Pancreas (tissue), 10 donors: Measurements from ENCODE around the gene TIMM21. TPM values are rescaled to one million over a fixed set of nuclear protein-coding genes. Genes with fewer than 3 reads are reported as not detected.

Experiments
- ATAC-seq, 4 donors: fragments of 200-7000 bp; cut with Tn5 transposase; one replicate each; pipeline versions ENCODE4 v1.8.0 to v1.9.1; 2020; ENCODE audit warnings: mild to moderate bottlenecking in 4 of 4, moderate library complexity in 4 of 4
- DNase-seq, 6 donors: peaks; one replicate each; pipeline ENCODE4 v3.0.0-alpha.2; 2020
- FAIRE-seq: peaks from 2 replicates; lab custom pipeline; 2012; peaks lifted over from hg19 to GRCh38; lab: Jason Lieb, UNC
- H3K27ac ChIP-seq, 4 donors: fragments of 200-600 bp; sonication (generic); 1 replicate in 3 of 4; 2 replicates in 1 of 4; pipeline versions ENCODE4 v1.5.0 to v1.8.0; 2020
- H3K27me3 ChIP-seq, 4 donors: fragments of 200-600 bp; one replicate each; pipeline ENCODE4 v1.8.0; 2021
- H3K36me3 ChIP-seq, 3 donors: fragments of 200-600 bp; sonication (generic) in 1 of 3; one replicate each; pipeline versions ENCODE4 v1.5.0 to v1.8.0; 2020 to 2021
- H3K4me1 ChIP-seq, 3 donors: fragments of 200-600 bp; one replicate each; pipeline ENCODE4 v1.8.0; 2021
- H3K4me3 ChIP-seq, 4 donors: fragments of 200-600 bp; sonication (generic) in 2 of 4; one replicate each; pipeline versions ENCODE4 v1.5.0 to v1.8.0; 2020 to 2021
- H3K9me3 ChIP-seq, 4 donors: fragments of 200-600 bp; one replicate each; pipeline ENCODE4 v1.8.0; 2021
- CTCF ChIP-seq, 4 donors: fragments of 200-600 bp; sonication (generic) in 3 of 4; IDR thresholded peaks; one replicate each; pipeline versions ENCODE4 v1.5.0 to v1.8.0; 2021; ENCODE audit warnings: antibody characterized with exemption in 4 of 4
- WGBS, 2 donors: extraction: QIAGEN DNeasy Blood & Tissue Kit; methylation state at CpG; one replicate each; pipeline ENCODE4 v1.1.7; 2013; 5-methylcytosine and 5-hydroxymethylcytosine counted together
- intact Hi-C, 3 donors: fragments of 100-400 bp; cut with DNase I; formaldehyde crosslinking; loops; one replicate each; pipeline versions ENCODE4 v1.11.1 to v1.14.2; 2022
- polyA plus RNA-seq, 2 donors: library from polyadenylated mRNA; stranded (reverse); fragments of 200-250 nt; gene quantifications; one replicate each; pipeline ENCODE4 v1.2.3, GENCODE V29; 2013
- total RNA-seq, 6 donors: library from RNA; stranded (reverse); fragmentation: NEBNext Ultra II Directional in 4 of 6; extraction: Animal tissue kit (Norgen Biotek cat#: 25700) in 4 of 6; gene quantifications; one replicate each; pipeline versions ENCODE4 v1.2.1 to v1.2.4, GENCODE V29; 2021 to 2023
- donor health status: healthy with polysubstance abuse.
- donor health status: DM: no; HTN: no; CAD: no; lungs with moderate emphysema.
- donor health status: DM: no; HTN: no; CAD: no.
- donor health status: control.
- donor health status: control.
- donor health status: Bipolar disorder and iron deficiency.
- donor health status: DM: yes; HTN: yes; CAD: no.
- donor health status: DM: no; HTN: no; CAD: no.
- donor health status: DM: no; HTN: no; CAD: no.
- donor health status: DM: yes; HTN: yes; CAD: no.

Gene TIMM21
- total and polyA plus RNA-seq, 8 donors = 6.0 to 14.3 (median 10.0) TPM

GRCh38 chr18:74197705-74198341 lies 49.5 kb downstream of the TIMM21 start:
- Histone ChIP-seq H3K9me3 (no peaks in the 10 kb centered on the region), H3K27ac (peak overlapping the region in 1 of 4 donors; percentile 19), H3K4me3 (no peak overlapping the region), H3K36me3 (no peaks in the 10 kb centered on the region), H3K27me3 (no peaks in the 10 kb centered on the region), H3K4me1 (peaks cover 8 to 15% (median 10%) of the 10 kb centered on the region in 3 donors)
- DNase-seq (peak in 2 of 6 donors; percentile 44 to 80), ATAC-seq (peak; percentile 31 to 66 (median 48)), FAIRE-seq (no peak)
- intact Hi-C loops = loop anchor here in 2 of 3 donors (5.0 to 10.0 kb wide), 2 partner anchors 144 to 347 kb away; no protein-coding TSS in a partner anchor
- TF ChIP-seq CTCF (IDR thresholded peaks at IDR 0.05) = no peak
- WGBS, 2 donors = 63% methylated on average over 11 of the region's 11 CpGs

GRCh38 chr18:74198453-74198852 lies 50.1 kb downstream of the TIMM21 start:
- Histone ChIP-seq H3K4me3 (no peak overlapping the region), H3K27ac (no peak overlapping the region), H3K4me1 (peaks cover 8 to 15% (median 10%) of the 10 kb centered on the region in 3 donors), H3K27me3 (no peaks in the 10 kb centered on the region), H3K9me3 (no peaks in the 10 kb centered on the region), H3K36me3 (no peaks in the 10 kb centered on the region)
- FAIRE-seq = no peak
- ATAC-seq = no peak
- intact Hi-C loops = loop anchor here in 2 of 3 donors (5.0 to 10.0 kb wide), 2 partner anchors 144 to 346 kb away; no protein-coding TSS in a partner anchor
- no peak for TF ChIP-seq CTCF (IDR thresholded peaks at IDR 0.05)
- 95 to 96% methylated on average over 3 of the region's 3 CpGs for WGBS, 2 donors
- no peak for DNase-seq

- no peak for TF ChIP-seq CTCF (IDR thresholded peaks at IDR 0.05)
- Histone ChIP-seq H3K27me3 (no peaks in the 10 kb centered on the region), H3K4me1 (peaks cover 8 to 15% (median 10%) of the 10 kb centered on the region in 3 donors), H3K36me3 (no peaks in the 10 kb centered on the region), H3K4me3 (no peak overlapping the region), H3K27ac (no peak overlapping the region), H3K9me3 (no peaks in the 10 kb centered on the region)
- FAIRE-seq = no peak
- WGBS, 2 donors = 80 to 86% methylated on average over 17 of the region's 17 CpGs
- DNase-seq = no peak
- intact Hi-C loops = no loop called here
- ATAC-seq = no peak
Measured at GRCh38 chr18:74200780-74201179, 52.5 kb downstream of the TIMM21 start.

- TF ChIP-seq CTCF (IDR thresholded peaks at IDR 0.05) = no peak
- Histone ChIP-seq H3K9me3 (no peaks in the 10 kb centered on the region), H3K27me3 (no peaks in the 10 kb centered on the region), H3K4me3 (no peak overlapping the region), H3K27ac (no peak overlapping the region), H3K4me1 (no peaks in the 10 kb centered on the region), H3K36me3 (no peaks in the 10 kb centered on the region)
- DNase-seq = no peak
- 55 to 66% methylated on average over 7 of the region's 7 CpGs for WGBS, 2 donors
- intact Hi-C loops = no loop called here
- no peak for FAIRE-seq
- ATAC-seq = peak in 1 of 4 donors; percentile 19
Measured at GRCh38 chr18:74203811-74204210, 55.5 kb downstream of the TIMM21 start.

GRCh38 chr18:74204526-74205152 lies 56.3 kb downstream of the TIMM21 start:
- 52 to 57% methylated on average over 5 of the region's 5 CpGs for WGBS, 2 donors
- Histone ChIP-seq H3K36me3 (no peaks in the 10 kb centered on the region), H3K27ac (no peak overlapping the region), H3K4me1 (no peaks in the 10 kb centered on the region), H3K27me3 (no peaks in the 10 kb centered on the region), H3K9me3 (no peaks in the 10 kb centered on the region), H3K4me3 (no peak overlapping the region)
- TF ChIP-seq CTCF (IDR thresholded peaks at IDR 0.05) = no peak
- peak in 1 of 4 donors; percentile 17 for ATAC-seq
- intact Hi-C loops = no loop called here
- DNase-seq = peak in 1 of 6 donors; percentile 46
- FAIRE-seq = no peak
